Myocyte (in vitro differentiated cells): ENCODE measurements around the gene CALM3. TPM values are rescaled to one million over a fixed set of nuclear protein-coding genes. Genes with fewer than 3 reads are reported as not detected.

ENCODE experiments used
- DNase-seq: peaks from one replicate; pipeline ENCODE4 v3.0.0-alpha.2; 2012; ENCODE audit warnings: low read depth
- total RNA-seq: library from RNA; depleted of rRNA; stranded (reverse); fragments of >200 nt; gene quantifications from 2 replicates; pipeline ENCODE4 v1.2.3, GENCODE V29; 2014

The CALM3 gene
- total RNA-seq, 1 donor from 2014 or later = 85.6 TPM

DNA sequence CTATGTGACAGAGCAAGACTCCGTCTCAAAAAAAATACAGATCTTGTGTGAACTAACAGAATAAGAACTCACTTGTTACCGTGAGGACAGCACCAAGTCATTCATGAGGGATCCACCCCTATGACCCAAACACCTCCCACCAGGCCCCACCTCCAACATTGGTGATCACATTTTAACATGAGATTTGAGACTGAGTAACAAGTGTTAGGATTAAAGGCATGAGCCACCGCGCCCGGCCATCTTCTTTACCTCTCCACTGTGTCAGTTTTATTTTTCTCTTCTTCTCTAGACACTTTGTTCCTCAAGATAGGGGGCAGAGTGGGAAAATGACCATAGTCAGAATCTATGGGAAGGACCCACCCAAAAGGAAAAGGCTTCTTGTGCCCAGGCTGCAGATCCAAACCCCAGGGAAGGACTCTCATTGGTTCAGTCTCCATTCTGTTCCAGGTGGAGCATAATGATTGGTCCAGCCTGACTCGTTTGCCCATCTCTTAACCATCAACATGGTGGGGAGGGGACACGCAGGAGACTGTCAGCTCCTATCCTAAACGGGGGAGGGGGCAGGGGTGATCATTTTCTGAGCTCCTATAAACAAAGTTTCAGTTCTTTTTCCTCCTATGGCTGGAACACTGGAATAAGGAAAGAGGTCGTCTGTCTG is 1.3 kb upstream of the CALM3 start:
- DNase-seq = no peak

DNA sequence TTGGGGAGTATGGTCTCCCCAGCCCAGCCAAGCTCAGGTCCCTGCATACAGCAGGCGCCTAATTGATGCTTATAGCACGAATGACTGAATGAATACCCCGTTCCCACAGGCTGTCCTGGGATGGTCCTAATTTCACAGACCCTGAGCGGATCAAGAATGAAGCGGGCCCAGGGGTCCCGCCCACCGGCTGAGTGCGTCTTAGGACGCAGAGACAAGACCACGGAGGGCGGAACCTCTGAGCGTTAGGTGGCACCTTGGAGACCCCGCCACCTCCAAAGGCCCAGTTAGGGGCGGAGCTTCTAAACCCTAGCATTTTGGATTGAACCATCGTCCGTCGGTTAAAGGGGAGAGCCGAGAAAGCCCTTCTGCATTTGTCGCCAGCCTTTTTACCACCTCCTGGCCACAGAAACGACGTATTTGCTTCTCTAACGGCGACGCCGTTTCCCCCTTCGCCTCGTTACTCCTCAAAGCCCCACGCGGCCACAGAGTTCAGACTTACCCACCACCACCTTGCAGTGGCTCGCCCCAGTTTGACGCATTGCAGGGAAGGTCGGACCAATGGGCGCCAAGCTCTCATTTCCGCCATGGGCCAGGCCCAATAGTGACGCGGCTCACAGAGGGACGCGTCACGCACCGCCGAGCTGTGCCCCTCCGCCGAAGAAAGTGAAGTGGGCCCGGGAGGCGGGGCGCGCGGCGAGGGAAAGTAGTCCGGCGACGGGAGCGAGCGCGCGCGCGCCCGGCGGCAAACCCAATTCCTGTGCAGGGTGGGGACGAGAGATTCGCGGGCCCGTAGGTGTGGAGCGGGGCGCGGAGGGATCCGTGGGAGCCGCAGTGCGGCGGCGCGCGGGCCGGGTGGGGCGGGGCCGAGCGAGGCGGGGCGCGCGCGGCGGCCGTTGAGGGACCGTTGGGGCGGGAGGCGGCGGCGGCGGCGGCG is 479 bp upstream of the CALM3 start:
- DNase-seq = peak; percentile 98

DNA sequence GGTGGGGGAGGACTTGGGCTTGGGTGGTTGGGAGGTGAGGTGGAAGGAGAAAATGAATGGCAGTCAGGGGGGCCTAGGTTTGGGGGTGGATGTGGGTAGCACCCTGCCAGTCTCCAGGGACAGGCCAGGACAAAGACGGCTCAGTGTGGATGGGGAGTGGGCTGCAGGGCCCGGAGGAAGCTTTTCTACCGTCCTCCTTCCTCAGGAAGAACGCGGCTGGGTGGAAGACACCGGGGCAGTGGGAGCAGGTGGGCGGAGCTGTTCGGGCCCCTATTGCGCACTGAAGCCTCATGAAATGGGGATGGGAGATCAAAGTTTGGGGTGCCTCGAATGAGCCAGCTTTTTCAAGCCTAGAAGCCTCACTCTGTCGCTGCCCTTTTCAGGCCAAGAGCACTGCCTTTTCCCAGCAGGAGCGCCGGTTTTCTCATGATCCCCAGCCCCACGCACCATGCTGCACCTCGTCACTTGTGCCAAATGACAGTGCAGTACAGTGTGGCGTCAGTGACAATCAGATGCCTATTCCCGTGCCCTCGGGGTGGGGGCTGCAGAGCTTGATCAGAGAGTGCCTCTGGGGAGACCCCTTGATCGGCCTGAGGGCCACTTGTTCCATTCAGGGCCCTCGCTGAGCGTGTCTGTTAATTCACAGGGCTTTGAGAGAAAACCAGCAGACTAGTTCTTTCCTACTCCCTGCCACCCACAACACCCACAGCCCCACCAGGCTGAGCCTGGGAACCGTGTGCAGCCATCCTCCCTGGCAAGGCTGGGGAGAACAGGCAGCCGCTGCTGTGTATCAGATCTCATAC is 1.5 kb downstream of the CALM3 start:
- no peak for DNase-seq

DNA sequence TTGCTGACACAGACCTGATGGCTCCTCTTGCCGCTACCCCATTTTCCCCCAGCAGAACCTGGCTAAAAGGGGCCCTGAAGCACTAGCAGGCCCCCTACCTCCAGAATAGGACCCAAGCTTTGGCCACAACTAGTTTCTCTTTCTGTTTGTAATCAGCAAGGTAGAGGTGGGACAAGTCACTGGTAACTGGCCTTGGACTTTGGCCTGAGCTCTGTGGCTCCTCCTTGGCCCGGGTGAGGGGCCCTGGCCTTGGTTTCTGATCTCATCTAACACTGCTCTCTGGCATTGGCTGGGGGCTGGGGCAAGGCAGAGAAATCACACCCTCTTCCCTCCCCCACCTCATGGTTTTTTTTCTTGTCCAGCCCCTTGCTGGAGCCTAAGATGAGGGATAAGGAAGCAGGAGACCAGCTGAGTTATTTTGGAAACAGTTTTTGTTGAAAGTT is 2.1 kb downstream of the CALM3 start:
- no peak for DNase-seq

DNA sequence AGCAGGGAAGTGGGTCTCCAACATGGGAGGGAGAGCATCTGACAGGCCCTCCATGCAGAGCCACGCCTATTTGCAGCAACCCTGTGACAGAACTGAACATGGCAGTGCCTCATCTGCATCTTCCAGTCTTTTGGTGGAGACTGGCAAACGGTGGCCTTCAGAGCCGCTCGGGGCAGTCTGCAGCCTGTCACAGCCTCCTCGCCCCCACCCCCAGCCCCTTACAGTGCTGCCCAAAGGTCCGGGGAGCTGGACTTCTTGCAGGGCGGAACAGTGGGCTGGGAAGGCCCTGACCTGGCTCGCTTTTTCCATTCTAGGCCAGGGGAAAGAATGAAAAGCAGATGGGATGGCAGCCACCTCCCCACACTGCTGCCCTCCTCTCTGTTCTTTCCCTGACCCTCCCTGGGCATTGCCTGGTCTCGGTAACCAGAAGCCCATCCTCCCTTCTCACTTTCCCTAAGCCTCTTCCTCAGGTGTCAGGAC is 2.7 kb downstream of the CALM3 start:
- DNase-seq = no peak

DNA sequence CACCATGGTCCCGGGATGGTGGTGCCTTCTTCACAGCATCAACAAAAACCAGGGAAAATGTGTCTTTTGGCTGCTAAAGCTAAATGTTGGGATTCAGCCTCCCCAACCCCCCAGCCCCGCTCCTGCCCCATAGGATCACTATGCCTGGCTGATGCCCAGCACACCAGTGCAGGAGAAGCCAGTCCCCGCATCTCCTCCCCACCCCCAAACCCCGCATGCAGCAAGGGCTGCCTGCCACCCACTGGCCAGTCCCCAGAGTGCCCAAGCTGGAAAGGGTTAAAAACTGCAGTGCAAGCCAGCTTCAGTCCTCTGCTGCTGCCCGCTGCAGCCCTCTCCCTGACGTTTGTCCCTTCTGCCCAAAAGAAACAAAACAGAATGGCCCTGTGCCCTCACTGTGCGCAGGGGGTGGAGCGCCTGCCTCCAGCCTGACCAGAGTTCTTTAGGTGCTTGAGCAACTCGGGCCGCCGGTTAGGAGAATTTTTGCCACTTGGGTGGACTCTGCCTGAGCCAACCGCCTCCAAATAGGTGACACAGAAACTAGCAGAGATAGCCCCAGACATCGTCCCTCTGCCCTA is 3.7 kb downstream of the CALM3 start:
- no peak for DNase-seq

DNA sequence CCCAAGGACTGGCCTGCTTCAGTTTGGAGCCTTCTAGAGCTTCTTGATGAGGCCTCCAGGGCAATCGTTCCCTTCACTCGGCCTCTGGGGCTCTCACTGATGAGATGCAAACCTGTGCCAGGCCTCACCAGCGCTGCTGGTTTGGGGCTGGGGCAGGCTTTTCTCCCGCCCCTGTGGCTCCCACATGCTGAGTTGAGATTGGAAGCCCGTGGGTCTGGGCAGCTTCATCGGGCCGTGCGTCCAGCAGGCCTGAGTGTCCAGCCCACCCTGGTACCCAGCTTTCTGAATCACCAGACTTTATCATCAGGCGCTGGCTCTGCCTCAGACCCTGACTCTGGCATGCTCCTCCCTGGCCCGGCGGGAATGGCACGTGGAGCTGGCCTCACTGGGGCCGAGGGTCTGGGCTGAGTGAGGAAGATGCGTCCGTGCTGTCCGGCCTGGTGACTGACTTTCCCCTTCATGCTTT is 4.3 kb downstream of the CALM3 start:
- no peak for DNase-seq

DNA sequence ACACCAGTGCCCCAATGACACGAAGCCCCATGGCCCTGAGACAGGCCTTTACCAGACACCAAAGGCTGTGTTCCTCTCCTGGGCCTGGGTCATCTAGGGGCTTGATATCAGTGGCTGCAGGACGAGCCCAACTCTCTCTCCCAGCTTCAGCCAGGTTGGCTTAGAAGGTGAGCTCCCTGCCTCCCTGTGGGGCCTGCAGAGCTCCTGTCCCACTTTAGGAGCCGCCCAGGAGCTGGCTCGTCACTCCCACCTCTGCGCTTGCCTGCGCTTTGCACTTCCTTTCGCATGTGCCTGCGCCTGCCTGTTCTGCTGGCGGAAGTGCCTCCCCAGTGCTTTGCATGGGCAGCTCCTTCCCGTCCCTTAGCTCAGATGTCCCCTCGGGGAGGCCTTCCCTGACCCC is 4.9 kb downstream of the CALM3 start:
- DNase-seq = no peak

DNA sequence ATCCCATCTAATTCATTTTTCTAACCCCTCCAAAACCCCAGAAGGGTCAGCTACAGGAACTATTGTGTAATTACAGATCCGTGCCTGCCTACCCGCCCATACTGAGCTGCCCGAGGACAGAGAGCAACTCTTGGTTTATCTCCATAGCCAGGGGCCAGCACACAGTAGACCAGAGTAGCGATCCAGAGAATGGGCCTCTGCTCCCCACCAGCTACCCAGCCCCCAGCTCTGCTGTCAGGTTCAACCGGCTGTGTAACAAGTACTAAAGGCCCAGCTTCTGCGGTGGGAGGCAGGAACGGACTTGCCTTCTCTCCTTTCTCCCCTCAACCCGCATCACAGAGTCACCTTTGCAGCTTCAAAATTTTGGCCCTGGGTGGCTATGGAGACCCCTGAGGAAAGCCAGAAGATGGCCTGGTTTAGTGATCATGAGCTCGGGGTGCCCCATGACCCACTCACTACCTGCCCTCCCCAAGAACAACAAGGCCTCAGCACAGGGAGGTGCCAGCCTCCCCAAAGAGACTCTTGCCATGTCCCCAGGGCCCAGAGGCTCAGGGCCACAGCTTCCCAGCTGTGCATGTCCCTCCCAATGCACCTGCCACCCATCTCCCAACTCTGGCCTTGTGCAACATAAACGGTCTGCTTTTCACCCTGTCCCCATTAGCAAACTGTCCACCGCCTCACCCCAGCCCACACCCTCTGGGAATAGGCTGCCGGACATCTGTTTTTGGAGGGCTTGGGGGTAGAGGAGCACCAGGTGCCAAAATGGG is 5.7 kb downstream of the CALM3 start:
- no peak for DNase-seq

DNA sequence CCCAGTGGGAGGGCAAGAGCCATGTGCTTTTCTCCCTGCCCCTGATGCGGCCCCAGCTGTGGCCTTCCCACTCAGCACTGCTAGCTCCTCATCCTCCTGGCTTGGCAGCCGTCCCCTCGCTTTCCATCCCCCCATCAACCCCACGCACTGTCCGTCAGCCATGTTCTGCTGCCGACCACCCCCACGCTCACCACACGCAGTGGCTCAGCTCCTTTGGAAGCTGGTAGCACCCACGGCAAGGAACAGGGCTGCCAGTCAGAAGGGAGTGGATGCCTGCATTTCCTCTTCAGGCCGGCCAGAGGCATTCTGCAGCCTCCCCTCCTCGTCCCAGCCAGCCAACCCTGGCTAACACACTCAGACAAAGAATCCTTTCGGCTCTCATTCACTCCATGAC is 6.3 kb downstream of the CALM3 start:
- no peak for DNase-seq

DNA sequence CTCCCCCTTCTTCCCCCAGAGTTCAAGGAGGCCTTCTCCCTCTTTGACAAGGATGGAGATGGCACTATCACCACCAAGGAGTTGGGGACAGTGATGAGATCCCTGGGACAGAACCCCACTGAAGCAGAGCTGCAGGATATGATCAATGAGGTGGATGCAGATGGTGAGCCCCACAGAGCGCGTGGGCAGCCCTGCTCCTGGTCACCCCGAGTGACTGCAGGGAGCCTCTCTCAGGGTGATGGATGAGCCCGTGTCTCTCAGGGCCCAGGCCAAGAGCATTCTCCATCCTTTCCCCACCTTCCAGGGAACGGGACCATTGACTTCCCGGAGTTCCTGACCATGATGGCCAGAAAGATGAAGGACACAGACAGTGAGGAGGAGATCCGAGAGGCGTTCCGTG is 7.0 kb downstream of the CALM3 start:
- no peak for DNase-seq

DNA sequence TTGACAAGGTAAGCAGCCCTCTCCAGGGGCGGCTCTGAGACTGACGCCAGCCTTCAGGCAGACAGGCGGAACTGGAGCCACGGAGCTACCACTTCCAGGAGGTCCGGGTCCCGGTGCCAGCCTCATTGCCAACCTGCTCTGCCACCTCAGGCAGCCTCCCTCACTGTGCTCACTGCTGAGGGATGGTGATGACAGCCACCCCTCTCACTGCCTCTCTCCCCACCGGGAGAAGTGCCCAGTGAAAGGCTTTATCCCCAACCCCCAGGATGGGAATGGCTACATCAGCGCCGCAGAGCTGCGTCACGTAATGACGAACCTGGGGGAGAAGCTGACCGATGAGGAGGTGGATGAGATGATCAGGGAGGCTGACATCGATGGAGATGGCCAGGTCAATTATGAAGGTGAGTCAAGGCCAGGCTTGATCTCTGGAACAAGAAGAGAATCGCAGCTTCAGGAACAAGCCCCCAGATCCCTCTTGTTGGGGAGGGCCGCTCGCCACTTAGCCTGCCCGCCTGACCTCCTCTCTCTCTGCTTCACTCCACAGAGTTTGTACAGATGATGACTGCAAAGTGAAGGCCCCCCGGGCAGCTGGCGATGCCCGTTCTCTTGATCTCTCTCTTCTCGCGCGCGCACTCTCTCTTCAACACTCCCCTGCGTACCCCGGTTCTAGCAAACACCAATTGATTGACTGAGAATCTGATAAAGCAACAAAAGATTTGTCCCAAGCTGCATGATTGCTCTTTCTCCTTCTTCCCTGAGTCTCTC is 7.6 kb downstream of the CALM3 start:
- DNase-seq = no peak

DNA sequence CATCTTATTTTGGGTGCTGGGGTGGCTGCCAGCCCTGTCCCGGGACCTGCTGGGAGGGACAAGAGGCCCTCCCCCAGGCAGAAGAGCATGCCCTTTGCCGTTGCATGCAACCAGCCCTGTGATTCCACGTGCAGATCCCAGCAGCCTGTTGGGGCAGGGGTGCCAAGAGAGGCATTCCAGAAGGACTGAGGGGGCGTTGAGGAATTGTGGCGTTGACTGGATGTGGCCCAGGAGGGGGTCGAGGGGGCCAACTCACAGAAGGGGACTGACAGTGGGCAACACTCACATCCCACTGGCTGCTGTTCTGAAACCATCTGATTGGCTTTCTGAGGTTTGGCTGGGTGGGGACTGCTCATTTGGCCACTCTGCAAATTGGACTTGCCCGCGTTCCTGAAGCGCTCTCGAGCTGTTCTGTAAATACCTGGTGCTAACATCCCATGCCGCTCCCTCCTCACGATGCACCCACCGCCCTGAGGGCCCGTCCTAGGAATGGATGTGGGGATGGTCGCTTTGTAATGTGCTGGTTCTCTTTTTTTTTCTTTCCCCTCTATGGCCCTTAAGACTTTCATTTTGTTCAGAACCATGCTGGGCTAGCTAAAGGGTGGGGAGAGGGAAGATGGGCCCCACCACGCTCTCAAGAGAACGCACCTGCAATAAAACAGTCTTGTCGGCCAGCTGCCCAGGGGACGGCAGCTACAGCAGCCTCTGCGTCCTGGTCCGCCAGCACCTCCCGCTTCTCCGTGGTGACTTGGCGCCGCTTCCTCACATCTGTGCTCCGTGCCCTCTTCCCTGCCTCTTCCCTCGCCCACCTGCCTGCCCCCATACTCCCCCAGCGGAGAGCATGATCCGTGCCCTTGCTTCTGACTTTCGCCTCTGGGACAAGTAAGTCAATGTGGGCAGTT is 8.6 kb downstream of the CALM3 start:
- no peak for DNase-seq

DNA sequence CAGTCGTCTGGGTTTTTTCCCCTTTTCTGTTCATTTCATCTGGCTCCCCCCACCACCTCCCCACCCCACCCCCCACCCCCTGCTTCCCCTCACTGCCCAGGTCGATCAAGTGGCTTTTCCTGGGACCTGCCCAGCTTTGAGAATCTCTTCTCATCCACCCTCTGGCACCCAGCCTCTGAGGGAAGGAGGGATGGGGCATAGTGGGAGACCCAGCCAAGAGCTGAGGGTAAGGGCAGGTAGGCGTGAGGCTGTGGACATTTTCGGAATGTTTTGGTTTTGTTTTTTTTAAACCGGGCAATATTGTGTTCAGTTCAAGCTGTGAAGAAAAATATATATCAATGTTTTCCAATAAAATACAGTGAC is 9.3 kb downstream of the CALM3 start:
- DNase-seq = no peak

DNA sequence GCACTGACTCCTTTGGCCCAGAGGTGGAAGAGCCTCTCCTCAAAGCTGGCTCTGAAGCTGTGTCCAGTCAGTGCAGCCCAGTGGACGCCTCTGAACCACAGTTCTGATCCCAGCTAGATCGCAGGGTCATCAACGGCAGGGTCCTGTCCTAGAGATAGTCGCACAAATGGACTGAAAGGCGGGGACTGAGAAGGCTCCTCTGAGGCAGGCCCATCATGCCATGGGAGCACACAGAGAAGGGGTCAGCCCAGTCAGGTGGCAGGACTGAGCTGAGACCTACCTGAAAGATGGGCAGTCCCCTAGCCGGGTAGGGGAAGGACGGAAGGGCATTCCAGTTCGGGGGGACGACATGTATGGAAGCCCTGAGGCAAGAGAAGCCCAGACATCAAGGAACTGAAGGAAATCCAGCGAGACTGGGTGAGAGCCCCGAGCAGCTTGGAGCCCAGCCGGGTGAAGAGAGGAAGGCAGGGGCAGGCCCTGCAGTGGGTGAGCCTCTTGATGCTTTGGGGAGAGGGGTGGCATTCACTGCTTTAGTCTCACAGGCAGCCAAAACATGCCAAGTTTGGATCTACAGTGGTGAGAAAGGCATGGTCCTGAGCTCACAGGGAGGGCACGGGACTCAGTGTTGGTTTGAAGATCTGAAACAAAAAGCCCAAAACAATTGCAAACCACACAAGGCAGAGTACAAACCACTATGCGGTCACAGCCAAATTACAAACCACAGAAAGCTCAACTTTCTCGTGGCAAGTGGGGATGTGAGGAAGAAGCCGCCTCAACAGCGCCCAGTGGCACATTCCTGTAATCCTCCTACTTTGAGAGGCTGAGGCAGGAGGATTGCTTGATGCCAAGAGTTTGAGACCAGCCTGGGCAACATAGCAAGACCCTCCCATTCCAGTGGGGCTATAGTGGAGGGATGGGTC is 10.0 kb downstream of the CALM3 start:
- peak; percentile 62 for DNase-seq

DNA sequence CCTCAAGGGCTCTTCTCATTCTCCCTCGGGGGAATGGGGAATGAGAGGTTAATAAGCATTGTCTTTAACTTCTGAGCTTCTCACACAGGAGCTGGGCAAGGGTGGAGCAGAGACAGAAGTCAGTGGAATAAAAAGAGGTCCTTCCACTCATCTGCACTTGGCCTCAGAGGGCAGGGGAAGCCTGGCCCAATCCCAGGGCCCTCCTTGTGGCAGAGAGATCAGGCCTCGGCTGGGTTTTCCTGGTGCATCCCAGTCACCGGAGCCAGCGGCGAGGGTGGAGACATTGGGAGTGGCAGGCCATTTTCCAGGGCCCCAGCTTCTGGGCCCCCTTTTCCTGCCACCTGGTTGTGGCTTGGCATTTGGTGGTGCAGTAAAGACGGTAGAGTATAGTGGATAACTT is 10.6 kb downstream of the CALM3 start:
- no peak for DNase-seq

DNA sequence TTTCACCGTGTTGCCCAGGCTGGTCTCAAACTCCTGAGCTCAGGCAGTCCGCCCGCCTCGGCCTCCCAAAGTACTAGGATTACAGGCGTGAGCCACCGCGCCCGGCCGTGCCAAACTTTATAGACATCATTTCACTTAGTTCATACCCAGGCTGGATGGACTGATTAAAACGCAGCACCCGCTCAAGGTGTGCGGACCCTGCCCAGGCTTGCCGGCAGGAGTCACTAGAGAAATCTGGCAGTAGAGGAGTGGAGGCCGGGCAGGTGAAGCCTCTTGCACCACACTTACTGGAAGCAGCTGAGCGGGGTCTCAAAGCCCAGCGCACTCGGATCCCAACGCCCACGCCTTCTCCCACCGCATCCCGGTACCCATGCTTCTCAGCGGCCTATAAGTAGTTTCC is 12.4 kb downstream of the CALM3 start:
- no peak for DNase-seq
